Activated T-helper 9 cell treated with anti-CD3 and anti-CD28 coated beads, Interleukin-2, amount 50 U/mL, for 16 hours (primary cell): ENCODE measurements around the gene FAM107B.
"Not testable (repeated sequence)": the region's sequence is repeated elsewhere in the genome, so short reads cannot be mapped to it uniquely, and the experiment has no call there.

ENCODE experiments used
- DNase-seq: peaks from one replicate; pipeline ENCODE4 v3.0.0-alpha.2; 2020; ENCODE audit warnings: low read depth

Gene FAM107B

DNA sequence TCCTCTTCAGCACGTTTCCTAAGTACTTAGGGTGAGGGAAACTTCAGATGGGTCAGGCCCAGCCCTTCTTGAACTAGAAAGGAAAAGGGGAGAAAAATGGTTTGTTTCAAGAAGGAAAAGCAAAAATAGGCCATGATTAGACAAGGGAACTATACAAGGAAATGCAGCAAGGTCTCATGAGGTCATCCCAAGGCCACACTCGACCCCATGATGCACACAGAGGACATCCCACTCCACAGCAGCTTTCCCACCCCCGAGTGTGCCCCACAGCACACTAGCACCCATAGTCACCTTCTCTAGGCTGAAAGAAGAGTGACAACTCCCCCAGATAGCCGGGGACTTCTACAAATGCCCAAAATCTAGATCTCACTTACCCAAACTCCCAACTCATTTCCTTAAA, 173.4 kb downstream of the FAM107B start:
- no peak for DNase-seq

- no peak for DNase-seq
These were observed 174.6 kb downstream of the FAM107B start for GRCh38 chr10:14600065-14600464.

DNA sequence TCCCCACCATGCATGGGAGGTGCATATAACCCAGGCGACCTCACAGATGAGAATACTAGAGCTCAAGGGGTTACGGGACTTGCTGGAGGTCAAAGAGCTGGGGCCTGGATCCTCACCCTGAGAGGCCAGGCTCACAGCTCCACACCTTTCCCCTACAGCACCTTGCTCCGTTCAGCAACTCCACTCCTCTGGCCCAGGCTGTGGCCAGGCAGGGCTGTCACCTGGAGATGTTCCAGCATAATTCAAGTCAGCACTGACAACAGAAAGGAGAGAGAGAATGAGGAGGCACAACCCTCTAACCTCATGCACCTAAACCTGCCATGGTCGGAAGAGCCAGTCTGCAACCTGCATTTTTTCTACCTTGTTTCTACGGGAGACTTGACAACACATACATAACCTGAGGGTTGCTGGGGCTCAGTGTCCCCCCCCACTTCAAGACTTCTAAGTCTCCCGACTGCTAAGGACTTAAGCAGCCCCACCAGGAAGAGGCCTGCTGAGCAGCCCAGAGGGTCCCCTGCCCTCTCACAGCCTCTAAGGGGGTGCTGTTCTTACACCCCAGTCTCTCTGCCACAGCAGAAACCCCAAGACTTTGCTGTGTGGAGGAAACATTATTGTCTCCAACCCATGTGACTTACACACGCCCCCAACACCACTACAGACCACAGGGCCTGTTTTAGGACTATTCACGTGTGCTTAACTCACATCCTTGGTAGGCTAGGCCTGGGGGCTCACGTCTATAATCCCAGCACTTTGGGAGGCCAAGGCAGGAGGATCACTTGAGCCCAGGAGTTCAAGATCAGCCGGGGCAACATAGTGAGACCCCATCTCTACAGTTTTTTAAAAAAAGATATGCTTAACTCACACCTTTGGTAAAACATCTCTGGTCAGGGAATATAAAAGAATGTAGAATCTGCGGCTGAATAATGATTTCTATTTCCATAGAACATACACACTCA, 175.6 kb downstream of the FAM107B start:
- DNase-seq = no peak

DNA sequence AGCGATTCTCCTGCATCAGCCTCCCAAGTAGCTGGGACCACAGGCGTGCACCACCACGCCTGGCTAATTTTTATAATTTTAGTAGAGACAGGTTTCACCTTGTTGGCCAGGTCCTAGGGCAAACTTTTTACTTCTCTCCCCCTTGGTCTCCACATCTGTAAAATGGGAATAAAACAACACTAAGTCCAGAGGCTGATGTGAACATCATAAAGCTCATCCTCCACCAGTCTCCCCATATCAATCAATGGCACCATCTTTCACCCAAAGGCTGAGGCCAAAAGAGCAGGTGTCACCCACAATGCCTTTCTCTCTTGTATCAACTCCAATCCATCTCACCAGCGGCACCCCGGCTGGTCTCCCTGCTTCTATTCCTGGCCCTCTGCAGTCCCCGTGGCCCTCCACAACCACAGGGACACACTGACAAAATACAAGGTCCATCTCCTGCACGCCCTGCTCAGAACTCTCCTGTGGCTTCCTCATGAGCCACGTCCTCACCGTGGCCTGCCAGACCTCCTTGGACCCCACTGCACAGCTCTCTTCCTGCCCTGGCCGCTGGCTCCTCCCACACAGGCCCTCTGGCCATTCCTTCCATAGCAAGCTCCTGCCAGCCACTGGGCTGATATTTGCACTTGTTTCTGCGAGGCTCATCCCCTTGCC, 179.0 kb downstream of the FAM107B start:
- DNase-seq = no peak

DNA sequence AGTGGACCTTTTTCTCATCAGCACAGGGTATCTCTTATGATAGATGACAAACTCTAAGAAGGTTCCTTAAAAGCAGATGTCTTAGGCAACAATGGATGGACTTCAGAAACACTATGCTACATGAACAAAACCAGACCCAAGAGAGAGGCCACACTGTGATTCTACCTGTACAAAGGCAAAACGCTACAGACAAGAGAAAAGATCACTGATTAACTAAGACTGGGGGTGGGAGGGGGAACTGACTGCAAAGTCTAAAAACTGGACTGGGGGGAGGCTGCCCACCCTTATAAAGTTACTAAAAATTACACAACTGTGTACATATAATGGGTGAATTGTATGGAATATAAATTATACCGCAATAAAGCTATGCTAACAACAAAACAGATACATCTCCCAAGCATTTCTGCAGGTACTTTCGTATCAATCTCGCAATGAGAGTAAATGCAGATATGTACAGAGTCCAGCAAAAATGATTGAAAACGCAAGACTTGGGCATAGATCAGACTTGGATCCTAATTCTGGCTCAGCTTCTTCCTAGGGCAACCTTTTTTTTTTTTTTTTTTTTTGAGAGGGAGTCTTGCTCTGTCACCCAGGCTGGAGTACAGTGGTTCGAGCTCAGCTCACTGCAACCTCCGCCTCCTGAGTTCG, 179.7 kb downstream of the FAM107B start:
- no peak for DNase-seq

GRCh38 chr10:14593806-14594205, 180.9 kb downstream of the FAM107B start:
- DNase-seq = no peak

- DNase-seq = no peak
These were observed 182.1 kb downstream of the FAM107B start for GRCh38 chr10:14592566-14592965.

- no peak for DNase-seq
These were observed 182.7 kb downstream of the FAM107B start for GRCh38 chr10:14592026-14592425.

DNA sequence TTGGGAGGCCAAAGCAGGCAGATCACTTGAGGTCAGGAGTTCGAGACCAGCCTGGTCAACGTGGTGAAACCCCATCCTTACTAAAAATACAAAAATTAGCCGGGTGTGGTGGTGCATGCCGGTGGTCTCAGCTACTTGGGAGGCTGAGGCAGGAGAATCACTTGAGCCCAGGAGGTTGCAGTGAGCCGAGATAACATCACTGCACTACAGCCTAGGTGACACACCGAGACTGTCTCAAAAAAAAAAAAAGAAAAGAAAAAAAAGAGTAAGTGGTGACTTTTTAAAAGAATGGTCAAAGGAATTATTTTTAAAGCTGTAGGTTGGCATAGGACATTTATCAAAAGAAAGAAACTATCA, 185.8 kb downstream of the FAM107B start:
- not testable (repeated sequence) for DNase-seq

- DNase-seq = peak; percentile 46
These were observed 186.4 kb downstream of the FAM107B start for GRCh38 chr10:14588084-14588937.

- no peak for DNase-seq
These were observed 187.1 kb downstream of the FAM107B start for GRCh38 chr10:14587540-14588083.

GRCh38 chr10:14586901-14587300, 187.8 kb downstream of the FAM107B start:
- peak; percentile 47 for DNase-seq

DNA sequence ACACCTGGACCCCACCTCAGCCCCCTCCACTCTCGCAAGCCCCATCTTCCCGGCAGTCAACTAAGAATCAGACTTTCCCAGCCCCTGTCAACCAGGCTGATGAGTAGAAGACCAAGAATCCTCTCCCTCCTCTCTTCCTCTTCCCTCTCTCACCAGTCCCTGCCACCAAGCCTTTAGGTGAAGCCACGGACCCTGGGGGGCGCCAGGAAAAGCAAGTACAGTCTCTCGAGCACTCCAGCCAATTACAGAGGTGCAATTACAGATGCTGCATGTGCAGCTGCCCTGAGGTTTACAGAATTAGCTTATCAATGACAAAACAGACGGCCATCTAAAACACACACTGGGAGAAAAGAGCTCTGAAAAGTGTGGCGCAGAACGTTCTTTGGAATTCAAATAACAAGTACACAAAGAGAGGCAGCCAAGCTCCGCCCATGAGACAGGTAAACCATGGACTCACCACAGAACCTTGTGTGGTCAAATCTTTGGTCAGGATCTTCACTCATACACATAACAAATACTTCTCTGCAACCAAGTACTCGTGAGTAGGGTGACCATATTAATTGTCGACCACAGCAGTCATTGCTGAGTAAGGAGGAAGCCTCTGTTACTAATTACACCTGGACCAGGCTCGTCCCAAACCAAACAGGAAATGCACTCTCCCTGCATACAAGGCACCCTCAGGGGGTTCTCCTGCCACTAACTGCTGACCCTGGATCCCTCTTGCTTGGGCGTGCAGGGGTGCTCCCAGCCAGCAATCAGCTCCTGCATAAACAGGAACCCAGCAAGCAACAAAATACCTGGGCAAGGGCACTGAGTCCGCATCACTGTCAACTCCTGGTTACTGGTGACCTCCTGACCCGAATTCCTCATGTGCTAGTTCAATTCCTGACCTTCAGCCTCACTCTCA, 189.2 kb downstream of the FAM107B start:
- DNase-seq = no peak

- DNase-seq = no peak
These were observed 190.0 kb downstream of the FAM107B start for GRCh38 chr10:14584661-14585060.

GRCh38 chr10:14583967-14584366, 190.7 kb downstream of the FAM107B start:
- DNase-seq = no peak

- peak; percentile 70 for DNase-seq
These were observed 191.4 kb downstream of the FAM107B start for GRCh38 chr10:14583252-14583651.

- DNase-seq = no peak
These were observed 193.0 kb downstream of the FAM107B start for GRCh38 chr10:14581553-14582321.

- DNase-seq = no peak
These were observed 193.9 kb downstream of the FAM107B start for GRCh38 chr10:14580671-14581332.

GRCh38 chr10:14579405-14579804, 195.3 kb downstream of the FAM107B start:
- DNase-seq = no peak
